ENCODE results near the gene TMEM26.

The TMEM26 gene

GRCh38 chr10:61487506-61487905 lies 34.3 kb upstream of the TMEM26 start:
- H3K4me3 ChIP-seq (ENCODE audit: low read length, poor library complexity, severe bottlenecking), result no peak overlapping the region
- H3K36me3 ChIP-seq (ENCODE audit: insufficient read depth, low read length), result no peaks in the 10 kb centered on the region
- no peaks in the 10 kb centered on the region for H3K27me3 ChIP-seq (ENCODE audit: insufficient read depth, low read length, poor library complexity, severe bottlenecking)
- H3K4me2 ChIP-seq (ENCODE audit: low read depth, low read length, poor library complexity, severe bottlenecking), result no peak overlapping the region
- peaks cover 9% of the 10 kb centered on the region for H3K4me1 ChIP-seq (ENCODE audit: insufficient read depth, low read length, poor library complexity, severe bottlenecking)
- TF ChIP-seq CTCF (conservative IDR thresholded peaks at IDR 0.05; ENCODE audit: low read length), result no peak
- TF ChIP-seq EZH2phosphoT487 (IDR thresholded peaks at IDR 0.05; ENCODE audit: borderline replicate concordance), result no peak
- no peaks in the 10 kb centered on the region for H3F3A ChIP-seq (ENCODE audit: low read depth)
- H4K20me1 ChIP-seq (ENCODE audit: insufficient read depth, low read length, poor library complexity, severe bottlenecking), result no peaks in the 10 kb centered on the region
- no peaks in the 10 kb centered on the region for H3K79me2 ChIP-seq (ENCODE audit: insufficient read depth, low read length)
- H3K9me3 ChIP-seq (ENCODE audit: insufficient read depth, low read depth, low read length), result no peaks in the 10 kb centered on the region
- H2AFZ ChIP-seq (ENCODE audit: low read length), result no peak overlapping the region
- H3K9ac ChIP-seq (ENCODE audit: low read depth, low read length, poor library complexity, severe bottlenecking), result no peak overlapping the region
- H3K9me2 ChIP-seq (replicated peaks; ENCODE audit: low read depth, low read length), result no peaks in the 10 kb centered on the region

GRCh38 chr10:61486738-61487396 lies 33.7 kb upstream of the TMEM26 start:
- Histone ChIP-seq H3F3A (ENCODE audit: low read depth) (no peaks in the 10 kb centered on the region), H2AFZ (ENCODE audit: low read length) (no peak overlapping the region), H4K20me1 (ENCODE audit: insufficient read depth, low read length, poor library complexity, severe bottlenecking) (no peaks in the 10 kb centered on the region), H3K9ac (ENCODE audit: low read depth, low read length, poor library complexity, severe bottlenecking) (no peak overlapping the region), H3K79me2 (ENCODE audit: insufficient read depth, low read length) (no peaks in the 10 kb centered on the region), H3K9me3 (ENCODE audit: insufficient read depth, low read depth, low read length) (no peaks in the 10 kb centered on the region), H3K9me2 (replicated peaks; ENCODE audit: low read depth, low read length) (no peaks in the 10 kb centered on the region), H3K36me3 (ENCODE audit: insufficient read depth, low read length) (no peaks in the 10 kb centered on the region), H3K27me3 (ENCODE audit: insufficient read depth, low read length, poor library complexity, severe bottlenecking) (no peaks in the 10 kb centered on the region), H3K4me2 (ENCODE audit: low read depth, low read length, poor library complexity, severe bottlenecking) (no peak overlapping the region), H3K4me3 (ENCODE audit: low read length, poor library complexity, severe bottlenecking) (no peak overlapping the region), H3K4me1 (ENCODE audit: insufficient read depth, low read length, poor library complexity, severe bottlenecking) (peaks cover 9% of the 10 kb centered on the region)
- no peak for TF ChIP-seq EZH2phosphoT487 (IDR thresholded peaks at IDR 0.05; ENCODE audit: borderline replicate concordance)
- TF ChIP-seq CTCF (conservative IDR thresholded peaks at IDR 0.05; ENCODE audit: low read length), result no peak

GRCh38 chr10:61486251-61486650 lies 33.1 kb upstream of the TMEM26 start:
- no peak overlapping the region for H3K9ac ChIP-seq (ENCODE audit: low read depth, low read length, poor library complexity, severe bottlenecking)
- no peak overlapping the region for H3K4me2 ChIP-seq (ENCODE audit: low read depth, low read length, poor library complexity, severe bottlenecking)
- H3F3A ChIP-seq (ENCODE audit: low read depth), result no peaks in the 10 kb centered on the region
- no peak overlapping the region for H3K4me3 ChIP-seq (ENCODE audit: low read length, poor library complexity, severe bottlenecking)
- no peaks in the 10 kb centered on the region for H4K20me1 ChIP-seq (ENCODE audit: insufficient read depth, low read length, poor library complexity, severe bottlenecking)
- peaks cover 9% of the 10 kb centered on the region for H3K4me1 ChIP-seq (ENCODE audit: insufficient read depth, low read length, poor library complexity, severe bottlenecking)
- no peaks in the 10 kb centered on the region for H3K79me2 ChIP-seq (ENCODE audit: insufficient read depth, low read length)
- no peaks in the 10 kb centered on the region for H3K27me3 ChIP-seq (ENCODE audit: insufficient read depth, low read length, poor library complexity, severe bottlenecking)
- no peak for TF ChIP-seq EZH2phosphoT487 (IDR thresholded peaks at IDR 0.05; ENCODE audit: borderline replicate concordance)
- TF ChIP-seq CTCF (conservative IDR thresholded peaks at IDR 0.05; ENCODE audit: low read length), result no peak
- H2AFZ ChIP-seq (ENCODE audit: low read length), result no peak overlapping the region
- H3K9me2 ChIP-seq (replicated peaks; ENCODE audit: low read depth, low read length), result no peaks in the 10 kb centered on the region
- H3K9me3 ChIP-seq (ENCODE audit: insufficient read depth, low read depth, low read length), result no peaks in the 10 kb centered on the region
- H3K36me3 ChIP-seq (ENCODE audit: insufficient read depth, low read length), result no peaks in the 10 kb centered on the region
